ENCODE results near the gene ARHGAP28. TPM values are rescaled to one million over a fixed set of nuclear protein-coding genes. Genes with fewer than 3 reads are reported as not detected.

The ARHGAP28 gene
- polyA plus RNA-seq, 1 donor from 2014 or later: 9.8 TPM

DNA sequence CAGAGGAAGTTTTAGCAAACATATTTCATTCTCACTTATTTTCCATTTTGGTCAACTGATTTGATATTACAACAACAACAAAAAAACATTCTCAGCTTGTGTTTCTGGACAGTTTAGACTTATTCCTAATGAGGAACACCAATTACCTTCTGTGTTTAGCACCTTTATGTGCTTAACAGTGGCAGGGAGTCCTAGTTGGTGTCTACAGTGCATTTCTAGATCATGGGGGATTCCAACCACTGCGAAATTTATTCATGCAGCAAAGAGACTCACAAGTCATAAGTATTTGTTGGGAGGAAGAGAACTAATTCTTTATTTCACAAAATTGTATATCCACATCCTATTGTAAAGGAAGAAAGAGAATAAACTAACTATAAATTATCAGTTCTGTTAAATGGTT lies 4.2 kb downstream of the ARHGAP28 start:
- Histone ChIP-seq H3K79me2 (replicated peaks; ENCODE audit: insufficient read depth, low read length) (peaks cover 4% of the 10 kb centered on the region), H3K9me2 (ENCODE audit: insufficient read depth, low read length) (no peaks in the 10 kb centered on the region), H4K20me1 (ENCODE audit: insufficient read depth) (no peaks in the 10 kb centered on the region), H3K9me3 (ENCODE audit: low read length) (no peaks in the 10 kb centered on the region), H3K4me3 (ENCODE audit: low read length) (no peak overlapping the region), H3K4me2 (ENCODE audit: low read length) (no peak overlapping the region), H3K36me3 (ENCODE audit: insufficient read depth, low read length) (no peaks in the 10 kb centered on the region), H3K9ac (ENCODE audit: low read length) (no peak overlapping the region), H3K27me3 (ENCODE audit: insufficient read depth, low read depth, low read length) (no peaks in the 10 kb centered on the region), H2AFZ (ENCODE audit: low read depth, low read length) (no peak overlapping the region), H3F3A (ENCODE audit: insufficient read depth, low read length, poor library complexity, severe bottlenecking) (peaks cover 4% of the 10 kb centered on the region), H3K27ac (ENCODE audit: low read length) (no peak overlapping the region)
- TF ChIP-seq EP300 (conservative IDR thresholded peaks at IDR 0.05; ENCODE audit: poor library complexity, severe bottlenecking): no peak
- no peak for TF ChIP-seq TAF1 (IDR thresholded peaks at IDR 0.05; ENCODE audit: low read depth)
- TF ChIP-seq MXI1 (conservative IDR thresholded peaks at IDR 0.05; ENCODE audit: poor library complexity, severe bottlenecking): no peak

- Histone ChIP-seq H3K9me2 (ENCODE audit: insufficient read depth, low read length) (no peaks in the 10 kb centered on the region), H3K4me2 (ENCODE audit: low read length) (no peak overlapping the region), H3K27ac (ENCODE audit: low read length) (no peak overlapping the region), H3F3A (ENCODE audit: insufficient read depth, low read length, poor library complexity, severe bottlenecking) (peaks cover 4% of the 10 kb centered on the region), H3K27me3 (ENCODE audit: insufficient read depth, low read depth, low read length) (no peaks in the 10 kb centered on the region), H3K36me3 (ENCODE audit: insufficient read depth, low read length) (no peaks in the 10 kb centered on the region), H3K79me2 (replicated peaks; ENCODE audit: insufficient read depth, low read length) (peaks cover 4% of the 10 kb centered on the region), H4K20me1 (ENCODE audit: insufficient read depth) (no peaks in the 10 kb centered on the region), H3K9me3 (ENCODE audit: low read length) (no peaks in the 10 kb centered on the region), H2AFZ (ENCODE audit: low read depth, low read length) (no peak overlapping the region), H3K4me3 (ENCODE audit: low read length) (no peak overlapping the region), H3K9ac (ENCODE audit: low read length) (no peak overlapping the region)
- TF ChIP-seq MXI1 (conservative IDR thresholded peaks at IDR 0.05; ENCODE audit: poor library complexity, severe bottlenecking): no peak
- TF ChIP-seq EP300 (conservative IDR thresholded peaks at IDR 0.05; ENCODE audit: poor library complexity, severe bottlenecking): no peak
- no peak for TF ChIP-seq SMC3 (conservative IDR thresholded peaks at IDR 0.05; ENCODE audit: poor library complexity)
- no peak for TF ChIP-seq TAF1 (IDR thresholded peaks at IDR 0.05; ENCODE audit: low read depth)
- TF ChIP-seq RAD21 (conservative IDR thresholded peaks at IDR 0.05): no peak
- TF ChIP-seq, protein P1, sequence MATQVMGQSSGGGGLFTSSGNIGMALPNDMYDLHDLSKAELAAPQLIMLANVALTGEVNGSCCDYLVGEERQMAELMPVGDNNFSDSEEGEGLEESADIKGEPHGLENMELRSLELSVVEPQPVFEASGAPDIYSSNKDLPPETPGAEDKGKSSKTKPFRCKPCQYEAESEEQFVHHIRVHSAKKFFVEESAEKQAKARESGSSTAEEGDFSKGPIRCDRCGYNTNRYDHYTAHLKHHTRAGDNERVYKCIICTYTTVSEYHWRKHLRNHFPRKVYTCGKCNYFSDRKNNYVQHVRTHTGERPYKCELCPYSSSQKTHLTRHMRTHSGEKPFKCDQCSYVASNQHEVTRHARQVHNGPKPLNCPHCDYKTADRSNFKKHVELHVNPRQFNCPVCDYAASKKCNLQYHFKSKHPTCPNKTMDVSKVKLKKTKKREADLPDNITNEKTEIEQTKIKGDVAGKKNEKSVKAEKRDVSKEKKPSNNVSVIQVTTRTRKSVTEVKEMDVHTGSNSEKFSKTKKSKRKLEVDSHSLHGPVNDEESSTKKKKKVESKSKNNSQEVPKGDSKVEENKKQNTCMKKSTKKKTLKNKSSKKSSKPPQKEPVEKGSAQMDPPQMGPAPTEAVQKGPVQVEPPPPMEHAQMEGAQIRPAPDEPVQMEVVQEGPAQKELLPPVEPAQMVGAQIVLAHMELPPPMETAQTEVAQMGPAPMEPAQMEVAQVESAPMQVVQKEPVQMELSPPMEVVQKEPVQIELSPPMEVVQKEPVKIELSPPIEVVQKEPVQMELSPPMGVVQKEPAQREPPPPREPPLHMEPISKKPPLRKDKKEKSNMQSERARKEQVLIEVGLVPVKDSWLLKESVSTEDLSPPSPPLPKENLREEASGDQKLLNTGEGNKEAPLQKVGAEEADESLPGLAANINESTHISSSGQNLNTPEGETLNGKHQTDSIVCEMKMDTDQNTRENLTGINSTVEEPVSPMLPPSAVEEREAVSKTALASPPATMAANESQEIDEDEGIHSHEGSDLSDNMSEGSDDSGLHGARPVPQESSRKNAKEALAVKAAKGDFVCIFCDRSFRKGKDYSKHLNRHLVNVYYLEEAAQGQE (IDR thresholded peaks at IDR 0.05; ENCODE audit: borderline replicate concordance): no peak
- TF ChIP-seq POLR2AphosphoS5 (IDR thresholded peaks at IDR 0.05): no peak
- no peak for TF ChIP-seq EZH2 (IDR thresholded peaks at IDR 0.05; ENCODE audit: borderline replicate concordance, insufficient read depth, low read length, poor library complexity, severe bottlenecking)
- TF ChIP-seq, protein P2, sequence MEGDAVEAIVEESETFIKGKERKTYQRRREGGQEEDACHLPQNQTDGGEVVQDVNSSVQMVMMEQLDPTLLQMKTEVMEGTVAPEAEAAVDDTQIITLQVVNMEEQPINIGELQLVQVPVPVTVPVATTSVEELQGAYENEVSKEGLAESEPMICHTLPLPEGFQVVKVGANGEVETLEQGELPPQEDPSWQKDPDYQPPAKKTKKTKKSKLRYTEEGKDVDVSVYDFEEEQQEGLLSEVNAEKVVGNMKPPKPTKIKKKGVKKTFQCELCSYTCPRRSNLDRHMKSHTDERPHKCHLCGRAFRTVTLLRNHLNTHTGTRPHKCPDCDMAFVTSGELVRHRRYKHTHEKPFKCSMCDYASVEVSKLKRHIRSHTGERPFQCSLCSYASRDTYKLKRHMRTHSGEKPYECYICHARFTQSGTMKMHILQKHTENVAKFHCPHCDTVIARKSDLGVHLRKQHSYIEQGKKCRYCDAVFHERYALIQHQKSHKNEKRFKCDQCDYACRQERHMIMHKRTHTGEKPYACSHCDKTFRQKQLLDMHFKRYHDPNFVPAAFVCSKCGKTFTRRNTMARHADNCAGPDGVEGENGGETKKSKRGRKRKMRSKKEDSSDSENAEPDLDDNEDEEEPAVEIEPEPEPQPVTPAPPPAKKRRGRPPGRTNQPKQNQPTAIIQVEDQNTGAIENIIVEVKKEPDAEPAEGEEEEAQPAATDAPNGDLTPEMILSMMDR (IDR thresholded peaks at IDR 0.05; ENCODE audit: poor library complexity, severe bottlenecking): no peak
Measured at GRCh38 chr18:6734726-6735430, 5.4 kb downstream of the ARHGAP28 start.

Data from neural cell (in vitro differentiated cells).